D721Med (cell line): Measurements from ENCODE around the gene P2RY6.

Experiments
- DNase-seq: peaks from one replicate; pipeline ENCODE4 v3.0.0; 2011; ENCODE audit warnings: low spot score; ENCODE audit not compliant: insufficient read length
- FAIRE-seq: peaks from 2 replicates; lab custom pipeline; 2011; peaks lifted over from hg19 to GRCh38; lab: Jason Lieb, UNC
- TF ChIP-seq, protein P1 (sequence below): IDR thresholded peaks from 2 replicates; pipeline ENCODE4 v1.5.1; 2012; ENCODE audit warnings: mild to moderate bottlenecking, control low read depth; ENCODE audit not compliant: insufficient read depth; ENCODE audit errors: missing control alignments

P2RY6 gene

GRCh38 chr11:73274722-73275380 lies 2.7 kb downstream of the P2RY6 start:
- no peak for DNase-seq
- TF ChIP-seq, protein P1, sequence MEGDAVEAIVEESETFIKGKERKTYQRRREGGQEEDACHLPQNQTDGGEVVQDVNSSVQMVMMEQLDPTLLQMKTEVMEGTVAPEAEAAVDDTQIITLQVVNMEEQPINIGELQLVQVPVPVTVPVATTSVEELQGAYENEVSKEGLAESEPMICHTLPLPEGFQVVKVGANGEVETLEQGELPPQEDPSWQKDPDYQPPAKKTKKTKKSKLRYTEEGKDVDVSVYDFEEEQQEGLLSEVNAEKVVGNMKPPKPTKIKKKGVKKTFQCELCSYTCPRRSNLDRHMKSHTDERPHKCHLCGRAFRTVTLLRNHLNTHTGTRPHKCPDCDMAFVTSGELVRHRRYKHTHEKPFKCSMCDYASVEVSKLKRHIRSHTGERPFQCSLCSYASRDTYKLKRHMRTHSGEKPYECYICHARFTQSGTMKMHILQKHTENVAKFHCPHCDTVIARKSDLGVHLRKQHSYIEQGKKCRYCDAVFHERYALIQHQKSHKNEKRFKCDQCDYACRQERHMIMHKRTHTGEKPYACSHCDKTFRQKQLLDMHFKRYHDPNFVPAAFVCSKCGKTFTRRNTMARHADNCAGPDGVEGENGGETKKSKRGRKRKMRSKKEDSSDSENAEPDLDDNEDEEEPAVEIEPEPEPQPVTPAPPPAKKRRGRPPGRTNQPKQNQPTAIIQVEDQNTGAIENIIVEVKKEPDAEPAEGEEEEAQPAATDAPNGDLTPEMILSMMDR: no peak
- no peak for FAIRE-seq

DNA sequence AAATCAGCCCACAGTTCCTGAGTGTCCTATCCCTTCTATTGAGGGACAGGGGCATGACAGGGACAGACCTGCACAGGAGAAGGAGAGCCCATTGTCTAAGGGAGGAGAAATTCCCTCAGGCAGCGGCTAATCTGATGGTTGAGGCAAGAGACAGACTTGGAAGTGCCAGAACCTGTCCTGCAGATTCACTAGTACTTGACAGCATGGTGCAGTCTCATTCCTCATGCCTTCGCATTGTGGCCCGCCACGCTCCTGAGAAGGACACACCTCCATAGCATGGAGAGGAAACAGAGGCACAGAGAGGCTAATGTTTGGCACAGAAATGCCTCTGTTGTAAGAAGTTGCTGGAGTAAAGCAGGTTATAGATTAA lies 3.2 kb downstream of the P2RY6 start:
- DNase-seq (no peak), FAIRE-seq (no peak)
- TF ChIP-seq, protein P1: no peak

DNA sequence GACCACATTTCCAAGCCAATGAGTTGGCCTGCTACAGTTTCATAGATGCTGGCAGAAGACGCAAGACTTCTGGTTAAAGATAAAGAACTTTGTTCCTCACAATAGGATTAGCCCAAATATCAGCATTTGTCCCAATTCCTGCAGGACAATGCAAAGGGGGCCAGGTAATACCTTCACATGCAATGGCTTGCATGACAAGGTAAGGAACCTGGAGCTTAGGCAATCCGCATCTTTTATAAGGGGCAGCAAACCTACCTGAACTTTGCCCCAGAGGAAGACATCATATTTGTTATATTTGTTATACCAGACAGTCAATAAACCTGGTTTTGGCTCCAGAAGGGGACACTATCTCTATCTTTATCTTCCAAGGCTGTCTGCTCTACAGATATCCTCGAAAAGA lies 5.3 kb downstream of the P2RY6 start:
- no peak for DNase-seq
- no peak for FAIRE-seq
- TF ChIP-seq, protein P1: no peak

- DNase-seq (no peak), FAIRE-seq (no peak)
- TF ChIP-seq, protein P1: no peak
These were observed 8.5 kb downstream of the P2RY6 start for GRCh38 chr11:73280626-73281025.

DNA sequence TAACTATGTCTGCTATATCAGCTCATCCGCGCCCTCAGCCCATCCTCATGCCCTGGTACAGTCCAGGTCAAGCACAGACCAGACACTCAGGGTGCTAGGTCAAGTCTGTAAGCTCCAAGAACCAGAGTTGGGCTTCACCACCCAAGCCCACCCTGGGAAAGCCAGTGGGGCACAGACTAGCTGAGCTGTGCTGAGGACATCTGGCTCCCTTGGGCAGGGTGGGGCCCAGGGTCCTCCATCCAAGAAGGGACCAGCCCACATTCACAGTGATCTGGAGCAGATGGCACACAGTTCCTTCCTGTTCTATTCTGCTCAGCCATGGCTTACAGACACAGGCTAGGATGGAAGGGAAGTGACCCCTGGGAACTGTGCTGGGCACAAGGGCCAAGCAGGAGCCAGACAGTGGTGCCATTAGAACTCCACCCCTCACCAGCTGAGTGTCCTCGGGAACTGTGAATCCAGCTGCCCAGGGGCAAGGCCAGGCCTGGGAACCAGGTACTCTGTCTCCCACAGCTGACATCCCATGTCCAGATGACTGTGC lies 9.1 kb downstream of the P2RY6 start:
- FAIRE-seq: no peak
- TF ChIP-seq, protein P1: no peak
- no peak for DNase-seq

GRCh38 chr11:73281796-73282660 lies 9.9 kb downstream of the P2RY6 start:
- DNase-seq: no peak
- no peak for FAIRE-seq
- TF ChIP-seq, protein P1: no peak
